HepG2 (cell line): ENCODE measurements around the gene CCT7. TPM values are rescaled to one million over a fixed set of nuclear protein-coding genes. Genes with fewer than 3 reads are reported as not detected.

Source experiments
- BHLHE40 ChIP-seq: IDR thresholded peaks from 2 replicates; pipeline ENCODE4 v1.6.1; 2011; ENCODE audit warnings: low read length, improper control_type of control experiment
- CEBPG ChIP-seq: IDR thresholded peaks from 2 replicates; pipeline ENCODE4 v1.6.1; 2016
- ELF1 ChIP-seq: sonication (generic); formaldehyde crosslinking; IDR thresholded peaks from 2 replicates; pipeline ENCODE4 v1.4.0; 2020; ENCODE audit warnings: missing genetic modification reagents
- HDAC1 ChIP-seq: sonication (generic); formaldehyde crosslinking; IDR thresholded peaks from 2 replicates; pipeline ENCODE4 v1.5.1; 2020; ENCODE audit warnings: mild to moderate bottlenecking, missing genetic modification reagents
- ISL2 ChIP-seq: sonication (generic); formaldehyde crosslinking; IDR thresholded peaks from 2 replicates; pipeline ENCODE4 v1.5.0; 2020; ENCODE audit warnings: missing genetic modification reagents
- KAT7 ChIP-seq: IDR thresholded peaks from 2 replicates; pipeline ENCODE4 v1.6.1; 2018; ENCODE audit warnings: borderline replicate concordance, missing compliant biosample characterization
- MAFG ChIP-seq: sonication (generic); formaldehyde crosslinking; IDR thresholded peaks from 2 replicates; pipeline ENCODE4 v1.5.1; 2020; ENCODE audit warnings: mild to moderate bottlenecking, missing genetic modification reagents
- MYPOP ChIP-seq: sonication (generic); formaldehyde crosslinking; IDR thresholded peaks from 2 replicates; pipeline ENCODE4 v1.8.1; 2023; ENCODE audit warnings: mild to moderate bottlenecking, moderate library complexity, missing genetic modification reagents
- NFIB ChIP-seq: sonication (generic); formaldehyde crosslinking; IDR thresholded peaks from 2 replicates; pipeline ENCODE4 v1.9.0; 2021; ENCODE audit warnings: missing genetic modification reagents, mild to moderate bottlenecking, borderline replicate concordance
- PRDM10 ChIP-seq: sonication (generic); formaldehyde crosslinking; IDR thresholded peaks from 2 replicates; pipeline ENCODE4 v1.4.0; 2020; ENCODE audit warnings: low read depth, missing genetic modification reagents
- REXO4 ChIP-seq: sonication (generic); formaldehyde crosslinking; IDR thresholded peaks from 2 replicates; pipeline ENCODE4 v1.8.0; 2022; ENCODE audit warnings: missing genetic modification reagents, mild to moderate bottlenecking, borderline replicate concordance
- SCMH1 ChIP-seq: sonication (generic); formaldehyde crosslinking; IDR thresholded peaks from 2 replicates; pipeline ENCODE4 v1.9.0; 2021; ENCODE audit warnings: missing genetic modification reagents, mild to moderate bottlenecking, borderline replicate concordance
- SOX5 ChIP-seq: IDR thresholded peaks from 2 replicates; pipeline ENCODE4 v1.6.1; 2016; ENCODE audit warnings: borderline replicate concordance
- THAP11 ChIP-seq: IDR thresholded peaks from 2 replicates; pipeline ENCODE4 v1.6.1; 2016; ENCODE audit warnings: missing biosample characterization, missing genetic modification reagents
- ZNF275 ChIP-seq: sonication (generic); formaldehyde crosslinking; IDR thresholded peaks from 2 replicates; pipeline ENCODE4 v1.8.0; 2022; ENCODE audit warnings: missing genetic modification reagents, mild to moderate bottlenecking, inconsistent platforms, borderline replicate concordance
- ZNF34 ChIP-seq: sonication (generic); formaldehyde crosslinking; IDR thresholded peaks from 2 replicates; pipeline ENCODE4 v1.4.0; 2020; ENCODE audit warnings: mild to moderate bottlenecking, missing genetic modification reagents, borderline replicate concordance
- ZNF761 ChIP-seq: sonication (generic); formaldehyde crosslinking; conservative IDR thresholded peaks from 2 replicates; pipeline ENCODE4 v1.4.0; 2020; ENCODE audit warnings: mild to moderate bottlenecking, missing genetic modification reagents
- ZNF782 ChIP-seq: sonication (generic); formaldehyde crosslinking; IDR thresholded peaks from 2 replicates; pipeline ENCODE4 v1.4.0; 2020; ENCODE audit warnings: missing genetic modification reagents, mild to moderate bottlenecking, borderline replicate concordance
- polyA plus RNA-seq, 8 experiments: library from polyadenylated mRNA; depleted of rRNA in 3 of 8; stranded (reverse) in 7 of 8; unstranded in 1 of 8; fragments of >200 nt; fragmentation: Illumina TruSeq in 4 of 8; extraction: Trizol in 4 of 8; gene quantifications; 2 replicates each; pipeline versions ENCODE4 v1.2.1 to v1.2.3, GENCODE V29; 2011 to 2016; ENCODE audit warnings: low read depth in 4 of 8, missing spikeins in 1 of 8, mixed read lengths in 1 of 8; ENCODE audit not compliant: insufficient read depth in 1 of 8
- total RNA-seq, 5 experiments: library from RNA; depleted of rRNA; stranded (reverse); fragments of >200 nt; fragmentation: Illumina TruSeq; extraction: Trizol; gene quantifications; 2 replicates each; pipeline ENCODE4 v1.2.3, GENCODE V29; 2016; ENCODE audit warnings: low read depth in 1 of 5

CCT7 gene
- total and polyA plus RNA-seq, 2 of the 13 experiments (the other 11 are each of a cell fraction or from before 2014, with no cell fraction given), result 347 to 517 TPM

GRCh38 chr2:73232403-73233153 is 1.5 kb upstream of the CCT7 start (continued):
- TF ChIP-seq SOX5 (CRISPR knock-in tag) (0 out of 2 replicates have a peak, but pooled peaks have one; percentile 0), ZNF761 (CRISPR knock-in tag) (0 out of 2 replicates have a peak, but pooled peaks have one; percentile 20), REXO4 (CRISPR knock-in tag) (no peak), ZNF782 (CRISPR knock-in tag) (no peak), THAP11 (CRISPR knock-in tag) (no peak), KAT7 (CRISPR knock-in tag) (0 out of 2 replicates have a peak, but pooled peaks have one; percentile 13), BHLHE40 (no peak), MYPOP (CRISPR knock-in tag) (no peak), ELF1 (CRISPR knock-in tag) (no peak), PRDM10 (CRISPR knock-in tag) (no peak), NFIB (no peak), SCMH1 (no peak), ZNF275 (CRISPR knock-in tag) (no peak), ZNF34 (CRISPR knock-in tag) (0 out of 2 replicates have a peak, but pooled peaks have one; percentile 42), CEBPG (CRISPR knock-in tag) (no peak), HDAC1 (CRISPR knock-in tag) (no peak), ISL2 (CRISPR knock-in tag) (no peak), MAFG (no peak)
